Mononuclear cell (primary cell): ENCODE measurements around the gene CFDP1. TPM values are rescaled to one million over a fixed set of nuclear protein-coding genes. Genes with fewer than 3 reads are reported as not detected.
"Not testable (repeated sequence)": the region's sequence is repeated elsewhere in the genome, so short reads cannot be mapped to it uniquely, and the experiment has no call there.

Experiments used
- H3K27me3 ChIP-seq: 2 replicates; pipeline ENCODE4 v1.6.0; 2011; ENCODE audit warnings: low read length, control low read depth; ENCODE audit not compliant: insufficient read depth
- H3K4me1 ChIP-seq: 2 replicates; pipeline ENCODE4 v1.5.1; 2011; ENCODE audit warnings: mild to moderate bottlenecking, low read length, control low read depth; ENCODE audit not compliant: insufficient read depth
- H3K4me3 ChIP-seq: 2 replicates; pipeline ENCODE4 v1.5.1; 2011; ENCODE audit warnings: mild to moderate bottlenecking, low read length, moderate library complexity
- H3K9me3 ChIP-seq: 2 replicates; pipeline ENCODE4 v1.5.1; 2011; ENCODE audit warnings: low read depth, mild to moderate bottlenecking, control low read depth, low read length
- total RNA-seq: library from RNA; depleted of rRNA; stranded (reverse); fragments of >200 nt; gene quantifications from one replicate; pipeline ENCODE4 v1.2.3, GENCODE V29; 2012

Gene CFDP1
- total RNA-seq, 1 donor = 23.3 TPM

DNA sequence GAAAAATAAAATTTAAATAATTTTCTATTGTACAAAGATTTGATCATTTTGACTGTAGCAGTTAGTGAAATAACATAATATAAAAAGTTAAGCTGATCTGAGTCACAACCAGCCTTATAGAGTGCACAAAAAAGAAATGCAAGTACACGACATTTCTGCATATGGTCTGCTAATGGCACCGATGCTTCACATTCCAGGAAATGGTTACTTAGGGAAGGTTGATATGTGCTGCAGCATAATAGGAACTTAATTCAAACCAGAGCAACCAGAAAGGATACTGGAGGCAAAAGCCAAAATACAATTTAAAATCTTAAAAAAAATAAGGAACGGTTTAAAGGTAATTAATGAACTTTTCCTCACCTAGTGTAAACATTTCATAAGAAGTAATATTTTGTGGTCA is 10.0 kb upstream of the CFDP1 start:
- Histone ChIP-seq H3K27me3 (no peaks in the 10 kb centered on the region), H3K9me3 (no peaks in the 10 kb centered on the region), H3K4me3 (no peak overlapping the region), H3K4me1 (no peaks in the 10 kb centered on the region)

DNA sequence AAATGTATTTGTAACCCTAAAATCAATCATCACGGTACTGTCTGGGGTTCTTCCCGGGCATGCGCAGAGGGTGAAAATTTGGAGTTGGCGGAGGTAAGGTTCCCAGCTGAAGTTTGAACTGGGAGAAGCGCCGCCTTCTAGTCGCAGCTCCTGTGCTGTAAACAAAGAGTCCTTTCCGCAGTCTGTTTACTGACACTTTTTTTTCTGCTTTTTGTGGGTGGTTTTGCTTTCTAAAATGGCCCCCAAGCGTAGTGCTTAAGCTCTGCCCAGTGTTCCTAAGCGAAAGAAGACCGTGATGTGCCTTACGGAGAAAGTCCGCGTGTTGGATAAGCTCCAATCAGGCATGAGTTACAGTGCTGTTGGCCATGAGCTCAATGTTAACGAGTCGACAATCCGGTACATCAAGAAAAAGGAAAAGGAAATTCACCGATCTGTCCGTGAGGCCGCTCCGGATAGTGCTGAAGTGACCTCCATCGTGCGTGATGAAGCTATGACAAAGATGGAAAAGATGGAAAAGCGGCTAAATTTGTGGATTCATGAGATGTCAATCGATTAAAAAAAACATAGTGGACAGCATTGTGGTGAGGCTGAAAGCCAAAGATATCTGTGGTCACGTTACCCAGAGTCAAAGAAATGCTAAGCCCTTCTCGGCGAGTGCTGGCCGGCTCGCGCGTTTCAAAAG is 570 bp upstream of the CFDP1 start:
- H3K9me3 ChIP-seq = no peaks in the 10 kb centered on the region
- H3K4me3 ChIP-seq = peak overlapping the region; percentile 88
- peaks cover 20% of the 10 kb centered on the region for H3K4me1 ChIP-seq
- H3K27me3 ChIP-seq = no peaks in the 10 kb centered on the region

DNA sequence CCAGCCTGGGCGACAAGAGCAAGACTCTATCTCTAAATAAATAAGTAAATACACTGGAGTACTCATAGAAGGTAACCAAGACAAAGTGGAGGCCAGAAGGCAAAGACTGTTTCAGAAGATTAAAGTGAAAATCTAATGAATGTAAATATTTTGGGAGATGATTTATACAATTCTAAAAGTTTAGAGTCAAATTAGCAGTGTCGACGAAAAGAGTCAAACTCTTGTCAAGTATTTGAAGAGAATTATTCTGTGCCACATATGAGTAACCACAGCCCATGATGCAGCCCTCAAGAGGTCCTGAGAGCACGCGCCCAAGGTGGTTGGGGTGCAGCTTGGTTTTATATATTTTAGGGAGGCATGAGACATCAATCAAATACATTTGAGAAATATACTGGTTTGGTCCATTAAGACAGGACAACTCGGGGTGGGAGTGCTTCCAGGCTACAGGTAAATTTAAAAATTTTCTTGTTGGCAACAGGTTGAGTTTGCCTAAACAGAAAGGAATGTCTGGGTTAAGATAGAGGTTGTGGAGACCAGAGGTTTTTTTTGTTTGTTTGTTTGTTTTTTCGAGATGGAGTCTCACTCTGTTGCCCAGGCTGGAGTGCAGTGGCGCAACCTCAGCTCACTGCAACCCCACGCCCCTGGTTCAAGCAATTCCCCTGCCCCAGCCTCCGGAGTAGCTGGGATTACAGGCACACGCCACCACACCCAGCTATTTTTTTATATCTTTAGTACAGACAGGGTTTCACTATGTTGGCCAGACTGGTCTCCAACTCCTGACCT is 3.5 kb downstream of the CFDP1 start:
- no peaks in the 10 kb centered on the region for H3K9me3 ChIP-seq
- no peaks in the 10 kb centered on the region for H3K27me3 ChIP-seq
- H3K4me3 ChIP-seq = no peak overlapping the region
- peaks cover 20% of the 10 kb centered on the region for H3K4me1 ChIP-seq

DNA sequence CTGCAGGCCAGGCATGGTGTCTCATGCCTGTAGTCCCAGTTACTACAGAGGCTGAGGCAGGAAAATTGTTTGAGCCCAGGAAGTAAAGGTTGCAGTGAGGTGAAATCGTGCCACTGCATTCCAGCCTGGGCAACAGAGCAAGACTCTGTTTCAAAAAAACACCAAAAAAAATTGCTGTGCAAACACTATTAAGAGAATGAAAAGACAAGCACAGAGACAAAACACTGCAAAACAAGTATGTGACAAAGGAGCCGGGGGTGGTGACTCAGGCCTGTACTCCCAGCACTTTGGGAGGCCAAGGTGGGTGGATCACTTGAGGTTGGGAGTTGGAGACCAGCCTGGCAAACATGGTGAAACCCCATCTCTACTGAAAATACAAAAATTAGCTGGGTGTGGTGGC is 6.8 kb downstream of the CFDP1 start:
- H3K9me3 ChIP-seq, H3K27me3 ChIP-seq: not testable (repeated sequence)

DNA sequence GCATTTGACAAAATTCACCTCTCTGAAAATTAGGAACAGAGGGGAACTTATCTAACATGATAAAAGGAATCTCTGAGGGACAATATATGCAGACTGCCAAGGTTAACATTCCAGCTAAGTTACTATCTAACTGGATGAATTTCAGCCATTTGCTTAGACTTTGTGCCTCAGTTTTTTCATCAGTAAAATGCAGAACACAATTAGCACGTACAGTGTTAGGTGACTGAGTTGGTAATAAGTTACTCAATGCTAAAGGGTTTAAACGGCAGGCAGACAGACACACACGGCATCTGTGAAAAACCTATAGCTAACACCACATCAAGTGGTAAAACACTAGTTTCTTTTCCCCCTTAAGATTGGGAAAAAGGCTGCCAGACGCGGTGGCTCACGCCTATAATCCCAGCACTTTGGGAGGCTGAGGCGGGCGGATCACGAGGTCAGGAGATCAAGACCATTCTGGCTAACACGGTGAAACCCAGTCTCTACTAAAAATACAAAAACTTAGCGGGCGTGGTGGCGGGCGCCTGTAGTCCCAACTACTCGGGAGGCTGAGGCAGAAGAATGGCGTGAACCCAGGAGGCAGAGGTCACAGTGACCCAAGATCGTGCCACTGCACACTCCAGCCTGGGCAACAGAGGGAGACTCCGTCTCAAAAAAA is 9.1 kb downstream of the CFDP1 start:
- not testable (repeated sequence) for H3K27me3 ChIP-seq, H3K9me3 ChIP-seq, H3K4me3 ChIP-seq
- peaks cover 10% of the 10 kb centered on the region for H3K4me1 ChIP-seq

More for the DNA sequence above, 6.8 kb downstream of the CFDP1 start:
- not testable (repeated sequence) for H3K4me3 ChIP-seq, H3K4me1 ChIP-seq

DNA sequence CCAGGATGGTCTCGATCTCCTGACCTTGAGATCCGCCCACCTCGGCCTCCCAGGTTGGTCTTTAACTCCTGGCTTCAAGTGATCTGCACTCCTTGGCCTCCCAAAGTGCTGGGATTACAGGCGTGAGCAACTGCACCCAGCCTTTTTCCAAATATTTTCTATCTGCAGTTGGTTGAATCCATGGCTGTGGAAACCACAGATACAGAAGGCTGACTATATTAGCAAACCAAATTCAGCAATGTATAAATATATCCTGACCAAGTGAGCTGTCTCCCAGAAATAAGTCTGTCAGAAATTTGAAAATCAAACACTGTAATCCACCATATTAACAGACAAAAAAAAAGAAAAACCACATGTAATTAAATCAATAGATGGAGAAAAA is 9.6 kb downstream of the CFDP1 start:
- Histone ChIP-seq H3K4me3 (no peak overlapping the region), H3K4me1 (peaks cover 10% of the 10 kb centered on the region), H3K9me3 (no peaks in the 10 kb centered on the region), H3K27me3 (no peaks in the 10 kb centered on the region)

DNA sequence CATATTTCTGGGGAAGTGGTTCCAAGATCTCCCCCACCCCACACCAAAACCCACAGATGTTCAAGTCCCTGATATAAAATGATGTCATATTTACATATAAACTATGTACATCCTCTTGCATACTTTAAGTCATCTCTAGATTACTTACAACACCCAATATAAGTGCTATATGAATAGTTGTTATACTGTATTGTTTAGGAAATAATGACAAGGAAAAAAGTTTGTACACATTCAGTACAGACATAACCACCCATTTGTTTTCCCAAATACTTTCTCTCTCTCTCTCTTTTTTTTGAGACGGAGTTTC is 11.5 kb downstream of the CFDP1 start:
- H3K4me1 ChIP-seq = peaks cover 10% of the 10 kb centered on the region
- H3K27me3 ChIP-seq = no peaks in the 10 kb centered on the region
- H3K4me3 ChIP-seq = no peak overlapping the region
- H3K9me3 ChIP-seq = no peaks in the 10 kb centered on the region

DNA sequence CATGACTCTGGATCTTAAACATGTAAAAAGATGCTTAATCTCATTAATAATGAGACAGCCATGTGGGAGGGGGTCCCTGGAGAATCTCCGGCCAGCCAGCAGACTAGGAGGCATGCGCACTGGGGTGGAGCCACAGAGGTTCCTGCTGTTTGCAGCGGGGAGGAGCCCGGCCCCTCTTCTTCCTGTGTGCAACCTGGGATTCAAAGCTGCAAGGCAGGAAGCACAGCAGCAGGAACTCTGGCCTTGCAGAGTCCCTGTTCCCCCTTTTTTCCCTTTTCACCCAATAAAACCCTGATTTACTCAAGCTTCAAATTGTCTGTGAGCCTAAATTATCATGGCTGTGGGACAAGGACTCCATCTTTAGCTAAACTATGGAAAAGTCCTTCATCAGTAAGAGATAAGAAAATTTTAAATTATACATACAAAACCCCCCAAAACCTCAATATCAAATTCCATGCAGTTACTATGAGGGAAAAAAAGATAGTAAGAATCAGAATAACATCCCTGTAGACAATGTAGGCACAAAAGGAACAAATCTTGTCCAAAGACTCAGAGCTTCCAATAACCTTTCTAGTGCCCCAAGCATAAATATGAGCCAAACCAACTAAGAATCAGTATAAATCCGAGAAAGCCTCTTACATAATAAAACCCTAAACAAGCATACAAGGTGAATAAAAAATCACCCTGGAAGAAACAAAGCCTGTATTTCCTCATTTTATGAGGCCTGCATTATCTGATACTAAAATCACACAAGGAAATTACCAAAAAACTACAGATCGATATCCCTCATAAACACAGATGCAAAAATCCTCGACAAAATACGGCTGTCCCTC is 12.1 kb downstream of the CFDP1 start:
- Histone ChIP-seq H3K27me3 (no peaks in the 10 kb centered on the region), H3K4me3 (no peak overlapping the region), H3K9me3 (no peaks in the 10 kb centered on the region), H3K4me1 (peaks cover 10% of the 10 kb centered on the region)

DNA sequence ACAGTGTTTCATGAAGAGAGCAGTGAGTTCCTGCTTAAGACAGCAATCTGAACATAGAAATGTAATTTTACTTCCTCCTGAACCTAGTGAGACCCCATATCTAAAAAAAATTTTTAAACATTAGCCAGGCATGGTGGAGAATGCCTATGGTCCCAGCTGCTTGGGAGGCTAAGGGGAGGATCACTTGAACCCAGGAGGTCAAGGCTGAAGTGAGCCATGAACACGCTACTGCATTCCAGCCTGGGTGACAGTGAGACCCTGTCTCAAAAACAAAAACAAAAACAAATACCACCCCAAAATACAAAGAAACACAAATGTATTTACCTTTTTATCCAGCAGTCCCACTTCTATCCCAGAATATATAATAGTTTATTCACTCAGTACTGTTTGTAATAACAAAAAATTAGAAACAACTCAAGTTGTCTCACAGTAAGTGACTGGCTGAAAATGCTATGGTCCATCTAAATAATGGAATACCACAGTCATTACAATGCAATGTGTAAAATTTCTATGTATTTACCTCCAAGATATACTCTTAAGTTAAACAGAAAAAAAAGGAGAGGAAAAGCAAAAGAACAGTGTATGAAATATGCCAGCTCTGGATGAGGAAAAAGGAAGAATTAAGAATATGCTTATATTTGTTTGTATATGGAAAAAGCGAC is 16.3 kb downstream of the CFDP1 start:
- no peak overlapping the region for H3K4me3 ChIP-seq
- H3K27me3 ChIP-seq = no peaks in the 10 kb centered on the region
- peaks cover 10% of the 10 kb centered on the region for H3K4me1 ChIP-seq
- no peaks in the 10 kb centered on the region for H3K9me3 ChIP-seq

DNA sequence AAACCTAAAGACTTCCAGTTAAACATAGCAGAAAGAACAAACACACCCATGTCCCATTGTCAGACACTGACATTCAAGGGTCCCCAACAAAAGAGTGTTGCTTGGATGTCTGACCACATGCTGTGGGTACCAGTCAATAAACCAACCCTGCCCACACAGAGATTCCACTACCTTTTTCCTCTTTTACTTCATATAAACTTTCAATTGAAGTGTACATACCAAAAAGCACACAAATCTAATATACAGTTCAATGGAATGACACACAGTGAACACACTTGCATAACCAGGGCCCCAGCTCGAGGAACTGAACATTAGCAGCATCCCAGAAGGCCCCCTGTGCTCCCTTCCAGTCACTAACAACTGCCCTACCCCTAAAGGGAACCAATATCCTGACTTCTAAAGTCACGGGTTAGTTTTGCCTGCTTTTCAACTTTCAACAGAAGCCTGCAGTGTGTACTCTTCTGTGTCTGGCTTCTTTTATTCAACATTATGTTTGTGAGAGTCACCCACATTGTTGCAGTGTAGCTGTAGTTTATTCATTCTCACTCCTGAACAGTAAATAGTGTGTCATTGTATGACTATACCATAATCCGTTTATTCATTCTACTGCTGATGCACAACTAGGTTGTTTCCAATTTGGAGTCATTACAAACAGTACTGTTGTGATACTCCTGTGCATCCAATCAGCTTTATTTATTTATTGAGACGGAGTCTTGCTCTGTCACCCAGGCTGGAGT is 18.0 kb downstream of the CFDP1 start:
- Histone ChIP-seq H3K4me1 (no peaks in the 10 kb centered on the region), H3K27me3 (no peaks in the 10 kb centered on the region)

DNA sequence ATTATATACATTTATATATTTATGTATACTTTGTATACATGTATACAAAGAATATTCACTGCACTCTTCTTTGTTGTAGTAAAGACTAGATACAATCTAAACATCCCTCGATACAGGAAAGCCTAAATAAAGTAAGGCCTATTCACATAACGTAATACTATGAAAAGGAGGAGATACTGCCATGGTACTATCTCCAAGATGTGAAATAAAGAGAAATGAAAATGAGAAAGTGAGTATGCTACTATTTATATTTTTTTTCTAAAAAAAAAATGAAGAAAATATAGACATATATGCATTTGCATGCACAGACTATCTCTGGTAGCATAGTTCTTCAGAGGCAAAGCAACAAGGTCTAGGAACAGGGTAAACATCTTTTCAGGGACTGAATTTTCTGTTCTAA is 19.4 kb downstream of the CFDP1 start:
- Histone ChIP-seq H3K9me3 (no peaks in the 10 kb centered on the region), H3K4me3 (no peak overlapping the region), H3K27me3 (no peaks in the 10 kb centered on the region), H3K4me1 (no peaks in the 10 kb centered on the region)

More for the DNA sequence above, 18.0 kb downstream of the CFDP1 start:
- Histone ChIP-seq H3K9me3 (no peaks in the 10 kb centered on the region), H3K4me3 (no peak overlapping the region)

DNA sequence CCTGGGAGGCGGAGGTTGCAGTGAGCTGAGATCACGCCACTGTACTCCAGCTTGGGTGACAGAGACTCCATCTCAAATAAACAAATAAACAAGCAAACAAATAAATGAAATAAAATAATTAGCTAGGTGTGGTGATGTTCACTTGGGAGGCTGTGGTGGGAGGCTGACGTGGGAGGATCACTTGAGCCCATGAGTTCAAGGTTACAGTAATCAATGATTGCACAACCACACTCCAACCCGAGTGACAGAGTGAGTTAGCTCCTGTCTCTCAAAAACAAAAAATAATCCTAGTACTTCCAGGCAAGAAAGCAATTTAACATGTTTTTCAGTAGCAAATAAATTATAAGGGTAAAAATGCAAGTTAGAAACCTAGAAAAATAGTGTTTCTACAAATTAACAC is 26.4 kb downstream of the CFDP1 start:
- Histone ChIP-seq H3K4me1 (no peaks in the 10 kb centered on the region), H3K4me3 (no peak overlapping the region), H3K27me3 (no peaks in the 10 kb centered on the region), H3K9me3 (no peaks in the 10 kb centered on the region)

DNA sequence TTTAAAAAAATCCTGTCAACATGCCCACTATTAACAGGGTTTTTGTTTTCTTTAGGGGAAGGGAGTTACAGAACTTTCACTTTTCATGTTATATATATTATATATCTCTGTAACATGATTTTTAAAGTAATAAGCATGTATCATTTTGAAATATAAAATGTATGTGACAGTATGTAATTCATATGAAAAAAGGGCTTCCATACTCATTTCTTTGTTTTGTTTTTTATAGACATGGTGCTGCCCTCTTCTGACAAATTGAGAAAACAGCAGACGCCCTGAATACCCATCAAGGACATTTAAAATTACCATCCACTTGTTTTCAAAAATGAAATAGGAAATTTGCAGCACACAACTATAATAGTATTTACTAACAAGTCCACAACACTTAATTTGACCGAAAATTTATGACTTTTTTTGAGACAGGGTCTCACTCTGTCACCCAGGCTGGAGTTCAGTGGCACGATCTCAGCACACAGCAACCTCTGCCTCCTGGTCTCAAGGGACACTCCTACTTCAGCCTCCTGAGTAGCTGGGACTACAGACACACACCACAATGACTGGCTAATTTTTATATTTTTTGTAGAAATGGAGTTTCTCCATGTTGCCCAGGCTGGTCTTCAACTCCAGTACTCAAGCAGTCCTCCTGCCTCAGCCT is 30.4 kb downstream of the CFDP1 start:
- H3K9me3 ChIP-seq = no peaks in the 10 kb centered on the region
- no peak overlapping the region for H3K4me3 ChIP-seq
- no peaks in the 10 kb centered on the region for H3K4me1 ChIP-seq

More for the DNA sequence above, 30.4 kb downstream of the CFDP1 start:
- no peaks in the 10 kb centered on the region for H3K27me3 ChIP-seq
